HCT116 (cell line): ENCODE measurements around the gene BCR. TPM values are rescaled to one million over a fixed set of nuclear protein-coding genes. Genes with fewer than 3 reads are reported as not detected.

Experiments
- ATAC-seq: fragments of 200-7000 bp; cut with Tn5 transposase; 2 replicates; pipeline ENCODE4 v1.9.1; 2020; ENCODE audit warnings: mild to moderate bottlenecking, moderate library complexity
- BruUV-seq: library from RNA; stranded (reverse); fragments of 400-500 nt; replicated peaks from 2 replicates; lab custom pipeline; 2021; lab: Mats Ljungman, UMichigan
- CTCF ChIA-PET: fragments of 300-600 bp; sonication (Branson Sonifier 250); formaldehyde crosslinking; loops from one replicate; lab custom pipeline; 2021; ENCODE audit warnings: antibody characterized with exemption; lab: Charles Lee
- POLR2A ChIA-PET: fragments of 300-600, 350-600 bp; sonication (Branson Sonifier 250); formaldehyde crosslinking; loops from one replicate; lab custom pipeline; 2021; ENCODE audit warnings: antibody characterized with exemption; lab: Charles Lee
- RAD21 ChIA-PET, 2 experiments: fragments of 300-600 bp; sonication (Branson Sonifier 250); formaldehyde crosslinking; loops; one replicate each; lab custom pipeline; 2023; ENCODE audit warnings: low total read pairs in 2 of 2; ENCODE audit not compliant: uncharacterized antibody in 2 of 2, unreplicated experiment in 2 of 2, low non-redundant PET in 1 of 2; lab: Charles Lee
- DNase-seq: peaks from one replicate; pipeline ENCODE4 v3.0.0-alpha.2; 2010; ENCODE audit warnings: low read depth, low spot score
- H2AFZ ChIP-seq: fragments of 200-600 bp; shearing (Covaris generic), sonication (generic); 2 replicates; pipeline ENCODE4 v1.6.1; 2017; ENCODE audit warnings: low read depth, mixed run types, mixed read lengths, antibody characterized with exemption, low read length; ENCODE audit not compliant: poor library complexity, severe bottlenecking
- H3K27ac ChIP-seq: 2 replicates; pipeline ENCODE4 v1.5.1; 2012; ENCODE audit warnings: low read depth, low read length
- H3K27me3 ChIP-seq: fragments of 200-600 bp; sonication (generic); 2 replicates; pipeline ENCODE4 v1.6.1; 2016; ENCODE audit warnings: mixed run types, low read length, mixed read lengths; ENCODE audit not compliant: insufficient read depth
- H3K36me3 ChIP-seq, 2 experiments: fragments of 200-500 bp in 1 of 2; fragments of 200-600 bp in 1 of 2; sonication (Bioruptor generic) in 1 of 2; sonication (generic) in 1 of 2; 2 replicates each; pipeline versions ENCODE4 v1.5.1 to v1.6.1; 2014 to 2016; ENCODE audit warnings: low read length in 2 of 2, inconsistent platforms in 1 of 2, mixed read lengths in 1 of 2, mixed run types in 1 of 2; ENCODE audit not compliant: insufficient read depth in 2 of 2, control insufficient read depth in 1 of 2
- H3K4me1 ChIP-seq, 2 experiments: fragments of 200-600 bp in 1 of 2; sonication (generic) in 1 of 2; 2 replicates each; pipeline versions ENCODE4 v1.5.1 to v1.6.1; 2012 to 2017; ENCODE audit warnings: low read length in 2 of 2, inconsistent platforms in 1 of 2, mild to moderate bottlenecking in 1 of 2, mixed read lengths in 1 of 2, mixed run types in 1 of 2, moderate library complexity in 1 of 2; ENCODE audit not compliant: insufficient read depth in 2 of 2, control insufficient read depth in 1 of 2
- H3K4me2 ChIP-seq: fragments of 200-600 bp; sonication (generic); 2 replicates; pipeline ENCODE4 v1.6.1; 2017; ENCODE audit warnings: mixed run types, low read length, mixed read lengths
- H3K4me3 ChIP-seq, 2 experiments: fragments of 200-600 bp in 1 of 2; sonication (generic) in 1 of 2; replicated peaks in 1 of 2; 2 replicates each; pipeline ENCODE4 v1.5.1; 2011 to 2016; ENCODE audit warnings: low read length in 2 of 2, control low read depth in 1 of 2, low read depth in 1 of 2, mild to moderate bottlenecking in 1 of 2, mixed read lengths in 1 of 2, mixed run types in 1 of 2
- H3K79me2 ChIP-seq: fragments of 200-600 bp; sonication (generic); 2 replicates; pipeline ENCODE4 v1.6.1; 2017; ENCODE audit warnings: mild to moderate bottlenecking, mixed run types, low read length, moderate library complexity, mixed read lengths; ENCODE audit not compliant: insufficient read depth
- H3K9ac ChIP-seq: fragments of 200-600 bp; sonication (generic); 2 replicates; pipeline ENCODE4 v1.6.1; 2016; ENCODE audit warnings: low read length, mixed read lengths
- H3K9me2 ChIP-seq: fragments of 200-600 bp; sonication (generic), shearing (Covaris generic); 2 replicates; pipeline ENCODE4 v1.6.1; 2017; ENCODE audit warnings: mixed run types, mild to moderate bottlenecking, moderate library complexity; ENCODE audit not compliant: insufficient read depth
- H3K9me3 ChIP-seq, 2 experiments: fragments of 200-500 bp in 1 of 2; fragments of 200-600 bp in 1 of 2; sonication (Bioruptor generic) in 1 of 2; sonication (generic) in 1 of 2; 2 replicates each; pipeline ENCODE4 v1.6.1; 2014 to 2017; ENCODE audit warnings: low read length in 2 of 2, mixed read lengths in 2 of 2, inconsistent platforms in 1 of 2, low read depth in 1 of 2, mild to moderate bottlenecking in 1 of 2, mixed run types in 1 of 2, moderate library complexity in 1 of 2; ENCODE audit not compliant: control insufficient read depth in 1 of 2, insufficient read depth in 1 of 2
- H4K20me1 ChIP-seq: fragments of 200-600 bp; sonication (generic), shearing (Covaris generic); 2 replicates; pipeline ENCODE4 v1.6.1; 2017; ENCODE audit warnings: mixed run types, mild to moderate bottlenecking, moderate library complexity; ENCODE audit not compliant: insufficient read depth
- EZH2 ChIP-seq: fragments of 200-600 bp; sonication (generic); IDR thresholded peaks from 2 replicates; pipeline ENCODE4 v1.6.1; 2017; ENCODE audit warnings: antibody characterized with exemption, mixed run types
- FOSL1 ChIP-seq: IDR thresholded peaks from 2 replicates; pipeline ENCODE4 v1.6.1; 2012; ENCODE audit warnings: low read depth
- POLR2AphosphoS5 ChIP-seq: IDR thresholded peaks from 2 replicates; pipeline ENCODE4 v1.6.1; 2011; ENCODE audit warnings: mild to moderate bottlenecking, low read depth, low read length, moderate library complexity
- RAD21 ChIP-seq: IDR thresholded peaks from 2 replicates; pipeline ENCODE4 v1.6.1; 2012; ENCODE audit warnings: low read depth, mild to moderate bottlenecking
- SP1 ChIP-seq: IDR thresholded peaks from 2 replicates; pipeline ENCODE4 v1.6.1; 2012; ENCODE audit warnings: low read depth
- intact Hi-C: fragments of 100-400 bp; cut with micrococcal nuclease; formaldehyde crosslinking; loops from 2 replicates; pipeline ENCODE4 v1.10.0; 2022
- total RNA-seq: library from RNA; stranded (reverse); gene quantifications from one replicate; pipeline ENCODE4 v1.2.1, GENCODE V29; 2021; ENCODE audit not compliant: unreplicated experiment
- TF ChIP-seq, protein P1 (sequence below): IDR thresholded peaks from 2 replicates; pipeline ENCODE4 v1.6.1; 2012
- TF ChIP-seq, protein P2 (sequence below): IDR thresholded peaks from 2 replicates; pipeline ENCODE4 v1.6.1; 2012; ENCODE audit warnings: low read depth
- TF ChIP-seq, protein P3 (sequence below): IDR thresholded peaks from 2 replicates; pipeline ENCODE4 v1.6.1; 2012

BCR gene
- total RNA-seq, 1 experiment from 2014 or later: 39.7 TPM

DNA sequence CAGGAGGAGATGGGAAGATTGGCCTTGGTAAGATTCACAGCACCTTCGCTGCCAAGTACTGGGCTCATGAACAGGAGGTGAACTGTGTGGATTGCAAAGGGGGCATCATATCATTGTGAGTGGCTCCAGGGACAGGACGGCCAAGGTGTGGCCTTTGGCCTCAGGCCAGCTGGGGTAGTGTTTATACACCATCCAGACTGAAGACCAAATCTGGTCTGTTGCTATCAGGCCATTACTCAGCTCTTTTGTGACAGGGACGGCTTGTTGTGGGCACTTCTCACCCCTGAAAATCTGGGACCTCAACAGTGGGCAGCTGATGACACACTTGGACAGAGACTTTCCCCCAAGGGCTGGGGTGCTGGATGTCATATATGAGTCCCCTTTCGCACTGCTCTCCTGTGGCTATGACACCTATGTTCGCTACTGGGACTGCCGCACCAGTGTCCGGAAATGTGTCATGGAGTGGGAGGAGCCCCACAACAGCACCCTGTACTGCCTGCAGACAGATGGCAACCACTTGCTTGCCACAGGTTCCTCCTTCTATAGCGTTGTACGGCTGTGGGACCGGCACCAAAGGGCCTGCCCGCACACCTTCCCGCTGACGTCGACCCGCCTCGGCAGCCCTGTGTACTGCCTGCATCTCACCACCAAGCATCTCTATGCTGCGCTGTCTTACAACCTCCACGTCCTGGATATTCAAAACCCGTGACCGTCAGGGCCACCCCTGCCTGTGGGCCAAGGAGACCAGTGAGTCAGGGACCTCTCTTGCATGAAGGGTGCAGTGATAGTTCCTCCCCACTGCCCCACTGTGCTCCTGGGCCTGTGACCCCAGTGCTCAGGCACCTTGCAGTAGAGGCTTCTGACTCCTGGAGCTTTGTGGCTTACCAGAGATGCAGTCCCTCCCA lies 83.6 kb downstream of the BCR start:
- DNase-seq: no peak
- TF ChIP-seq, protein P1, sequence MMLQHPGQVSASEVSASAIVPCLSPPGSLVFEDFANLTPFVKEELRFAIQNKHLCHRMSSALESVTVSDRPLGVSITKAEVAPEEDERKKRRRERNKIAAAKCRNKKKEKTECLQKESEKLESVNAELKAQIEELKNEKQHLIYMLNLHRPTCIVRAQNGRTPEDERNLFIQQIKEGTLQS: no peak
- no peak overlapping the region for H3K4me3 ChIP-seq
- H3K27me3 ChIP-seq: no peaks in the 10 kb centered on the region
- H3K4me1 ChIP-seq: no peaks in the 10 kb centered on the region
- H3K36me3 ChIP-seq: peaks cover 17 to 24% of the 10 kb centered on the region in 2 experiments
- peaks cover 3% of the 10 kb centered on the region; the same call in 1 of the 2 replicates for H3K79me2 ChIP-seq
- ChIA-PET POLR2A (no interaction called here), RAD21 (no interaction called here), CTCF (no interaction called here)
- H3K9ac ChIP-seq: no peak overlapping the region
- intact Hi-C loops: no loop called here
- H3K9me3 ChIP-seq: no peaks in the 10 kb centered on the region
- H3K27ac ChIP-seq: no peak overlapping the region
- no peaks in the 10 kb centered on the region for H3K9me2 ChIP-seq
- no peak overlapping the region for H3K4me2 ChIP-seq
- no peak overlapping the region for H2AFZ ChIP-seq
- no peak; the same call in 1 of the 2 replicates for ATAC-seq
- BruUV-seq: no TSS peak
- H4K20me1 ChIP-seq: no peaks in the 10 kb centered on the region

DNA sequence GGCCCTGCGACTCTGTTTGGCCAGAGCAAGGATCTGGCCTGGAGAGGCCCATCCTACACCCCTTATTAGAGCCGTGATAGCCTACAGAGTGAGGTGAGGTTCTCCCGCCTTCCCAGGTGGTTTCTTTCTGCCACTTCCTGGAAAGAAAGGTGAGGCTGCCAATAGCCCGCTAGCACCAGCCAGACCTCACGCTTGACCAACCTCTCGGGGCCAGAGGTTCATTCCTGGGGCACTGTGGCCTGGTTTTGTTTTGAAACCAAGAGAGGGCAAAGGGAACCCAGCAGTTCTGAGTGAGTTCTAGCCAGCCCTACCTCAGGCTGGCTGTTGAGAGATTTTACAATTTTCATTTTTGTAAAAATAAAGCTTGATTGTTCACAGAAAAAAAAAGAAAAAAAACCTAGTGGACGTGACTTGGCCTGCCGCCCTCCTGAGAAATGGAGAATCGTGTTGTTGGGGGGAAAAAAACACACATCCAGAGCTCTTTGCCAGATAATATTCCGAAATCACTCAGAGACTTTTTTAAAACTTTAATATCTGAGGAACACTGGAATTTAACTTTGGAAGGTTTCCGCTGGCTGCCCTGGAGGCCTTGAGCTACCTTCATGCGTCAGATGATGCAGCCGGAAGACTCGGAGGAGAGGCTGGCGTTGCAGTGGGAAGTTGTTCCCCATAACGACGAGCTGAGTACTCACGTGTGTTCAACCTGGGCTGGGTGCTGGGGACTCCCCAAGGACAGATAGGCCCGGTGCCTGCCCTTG lies 84.5 kb downstream of the BCR start:
- Histone ChIP-seq H3K79me2 (no peaks in the 10 kb centered on the region; the same call in 1 of the 2 replicates), H2AFZ (no peak overlapping the region), H3K36me3 (peaks cover 17 to 24% of the 10 kb centered on the region in 2 experiments), H4K20me1 (no peaks in the 10 kb centered on the region), H3K4me3 (no peak overlapping the region), H3K4me1 (no peaks in the 10 kb centered on the region), H3K9ac (no peak overlapping the region), H3K4me2 (no peak overlapping the region), H3K27ac (no peak overlapping the region), H3K9me3 (no peaks in the 10 kb centered on the region), H3K27me3 (no peaks in the 10 kb centered on the region), H3K9me2 (no peaks in the 10 kb centered on the region)
- CTCF ChIA-PET: no interaction called here
- ATAC-seq (no peak), DNase-seq (no peak)
- intact Hi-C loops: no loop called here
- BruUV-seq: no TSS peak
- RAD21 ChIA-PET: no interaction called here
- POLR2A ChIA-PET: no interaction called here
- TF ChIP-seq EZH2 (no peak), POLR2AphosphoS5 (no peak), SP1 (no peak), RAD21 (no peak), FOSL1 (no peak)
- TF ChIP-seq, protein P2, sequence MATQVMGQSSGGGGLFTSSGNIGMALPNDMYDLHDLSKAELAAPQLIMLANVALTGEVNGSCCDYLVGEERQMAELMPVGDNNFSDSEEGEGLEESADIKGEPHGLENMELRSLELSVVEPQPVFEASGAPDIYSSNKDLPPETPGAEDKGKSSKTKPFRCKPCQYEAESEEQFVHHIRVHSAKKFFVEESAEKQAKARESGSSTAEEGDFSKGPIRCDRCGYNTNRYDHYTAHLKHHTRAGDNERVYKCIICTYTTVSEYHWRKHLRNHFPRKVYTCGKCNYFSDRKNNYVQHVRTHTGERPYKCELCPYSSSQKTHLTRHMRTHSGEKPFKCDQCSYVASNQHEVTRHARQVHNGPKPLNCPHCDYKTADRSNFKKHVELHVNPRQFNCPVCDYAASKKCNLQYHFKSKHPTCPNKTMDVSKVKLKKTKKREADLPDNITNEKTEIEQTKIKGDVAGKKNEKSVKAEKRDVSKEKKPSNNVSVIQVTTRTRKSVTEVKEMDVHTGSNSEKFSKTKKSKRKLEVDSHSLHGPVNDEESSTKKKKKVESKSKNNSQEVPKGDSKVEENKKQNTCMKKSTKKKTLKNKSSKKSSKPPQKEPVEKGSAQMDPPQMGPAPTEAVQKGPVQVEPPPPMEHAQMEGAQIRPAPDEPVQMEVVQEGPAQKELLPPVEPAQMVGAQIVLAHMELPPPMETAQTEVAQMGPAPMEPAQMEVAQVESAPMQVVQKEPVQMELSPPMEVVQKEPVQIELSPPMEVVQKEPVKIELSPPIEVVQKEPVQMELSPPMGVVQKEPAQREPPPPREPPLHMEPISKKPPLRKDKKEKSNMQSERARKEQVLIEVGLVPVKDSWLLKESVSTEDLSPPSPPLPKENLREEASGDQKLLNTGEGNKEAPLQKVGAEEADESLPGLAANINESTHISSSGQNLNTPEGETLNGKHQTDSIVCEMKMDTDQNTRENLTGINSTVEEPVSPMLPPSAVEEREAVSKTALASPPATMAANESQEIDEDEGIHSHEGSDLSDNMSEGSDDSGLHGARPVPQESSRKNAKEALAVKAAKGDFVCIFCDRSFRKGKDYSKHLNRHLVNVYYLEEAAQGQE: no peak
- TF ChIP-seq, protein P3, sequence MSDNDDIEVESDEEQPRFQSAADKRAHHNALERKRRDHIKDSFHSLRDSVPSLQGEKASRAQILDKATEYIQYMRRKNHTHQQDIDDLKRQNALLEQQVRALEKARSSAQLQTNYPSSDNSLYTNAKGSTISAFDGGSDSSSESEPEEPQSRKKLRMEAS: no peak
